NK-92 (cell line): ENCODE results near the gene STYK1.
"Not testable (repeated sequence)": the region's sequence is repeated elsewhere in the genome, so short reads cannot be mapped to it uniquely, and the experiment has no call there.

Experiments
- DNase-seq: peaks from one replicate; lab custom pipeline; 2025; ENCODE audit not compliant: unreplicated experiment; lab: John Stamatoyannopoulos, UW

STYK1 gene

GRCh38 chr12:10690906-10691305 is 17.1 kb upstream of the STYK1 start:
- no peak for DNase-seq

GRCh38 chr12:10689146-10689545 is 15.3 kb upstream of the STYK1 start:
- DNase-seq = no peak

- DNase-seq = no peak
Observed at GRCh38 chr12:10688042-10688441, 14.2 kb upstream of the STYK1 start.

GRCh38 chr12:10672231-10672868 is 1.5 kb downstream of the STYK1 start:
- no peak for DNase-seq

- DNase-seq = no peak
Observed at GRCh38 chr12:10669533-10669932, 4.3 kb downstream of the STYK1 start.

GRCh38 chr12:10668526-10668925 is 5.3 kb downstream of the STYK1 start:
- no peak for DNase-seq

GRCh38 chr12:10667581-10667980 is 6.3 kb downstream of the STYK1 start:
- no peak for DNase-seq

- no peak for DNase-seq
Observed at GRCh38 chr12:10664499-10664898, 9.4 kb downstream of the STYK1 start.

- no peak for DNase-seq
Observed at GRCh38 chr12:10663869-10664268, 10.0 kb downstream of the STYK1 start.

- DNase-seq = no peak
Observed at GRCh38 chr12:10661338-10661737, 12.5 kb downstream of the STYK1 start.

- DNase-seq = no peak
Observed at GRCh38 chr12:10654003-10654402, 19.8 kb downstream of the STYK1 start.

GRCh38 chr12:10652192-10652591 is 21.7 kb downstream of the STYK1 start:
- DNase-seq = no peak

- not testable (repeated sequence) for DNase-seq
Observed at GRCh38 chr12:10646576-10646975, 27.3 kb downstream of the STYK1 start.

- DNase-seq = no peak
Observed at GRCh38 chr12:10645910-10646309, 27.9 kb downstream of the STYK1 start.

GRCh38 chr12:10641735-10642500 is 31.9 kb downstream of the STYK1 start:
- no peak for DNase-seq

- DNase-seq = no peak
Observed at GRCh38 chr12:10638728-10639127, 35.1 kb downstream of the STYK1 start.

GRCh38 chr12:10636611-10637010 is 37.2 kb downstream of the STYK1 start:
- DNase-seq = no peak

- DNase-seq = no peak
Observed at GRCh38 chr12:10636124-10636523, 37.7 kb downstream of the STYK1 start.

GRCh38 chr12:10635306-10635705 is 38.5 kb downstream of the STYK1 start:
- no peak for DNase-seq

- DNase-seq = no peak
Observed at GRCh38 chr12:10634427-10634826, 39.4 kb downstream of the STYK1 start.

- no peak for DNase-seq
Observed at GRCh38 chr12:10633541-10633940, 40.3 kb downstream of the STYK1 start.

GRCh38 chr12:10632226-10632625 is 41.6 kb downstream of the STYK1 start:
- no peak for DNase-seq

- no peak for DNase-seq
Observed at GRCh38 chr12:10624605-10625004, 49.2 kb downstream of the STYK1 start.
